ENCODE measurements around the gene CLDN18. TPM values are rescaled to one million over a fixed set of nuclear protein-coding genes. Genes with fewer than 3 reads are reported as not detected.

Gene CLDN18
- total and polyA plus RNA-seq, 10 of the 15 experiments (the other 5 are each of a cell fraction or from before 2014, with no cell fraction given), result 0.05 to 0.28 (median 0.18) TPM; not detected in 1

- CTCF ChIA-PET, result interaction anchor here (1.1 to 2.9 kb wide), 5 partner anchors 9 to 114 kb away, joined by 3 to 14 read pairs (median 5); no protein-coding TSS in a partner anchor
Observed at GRCh38 chr3:138060792-138061191, 50.8 kb downstream of the CLDN18 start.

More at GRCh38 chr3:138060792-138061191, 50.8 kb downstream of the CLDN18 start:
- H3K27ac ChIP-seq (ENCODE audit: control insufficient read depth, insufficient read depth), result no peak overlapping the region
- H3K79me2 ChIP-seq (ENCODE audit: control insufficient read depth, insufficient read depth, low read length), result no peaks in the 10 kb centered on the region
- H3K27me3 ChIP-seq (replicated peaks in 1 of 2; ENCODE audit: control insufficient read depth in 2 of 2, insufficient read depth in 2 of 2, low read length in 1 of 2), result no peaks in the 10 kb centered on the region; a peak in 1 of 4 replicates
- no peak overlapping the region for H2AFZ ChIP-seq (ENCODE audit: control insufficient read depth, low read depth, low read length)
- intact Hi-C loops (cut with micrococcal nuclease; ENCODE audit: unreplicated experiment), result no loop called here
- H3K9me3 ChIP-seq (replicated peaks; ENCODE audit: control insufficient read depth, insufficient read depth, low read length), result no peaks in the 10 kb centered on the region
- TF ChIP-seq SP1 (IDR thresholded peaks at IDR 0.05; ENCODE audit: low read depth, low read length) (no peak), NFYA (IDR thresholded peaks at IDR 0.05; ENCODE audit: borderline replicate concordance, low read depth, low read length) (no peak), SREBF1 (IDR thresholded peaks at IDR 0.05; ENCODE audit: low read length) (no peak), JUNB (IDR thresholded peaks at IDR 0.05) (0 out of 2 replicates have a peak, but pooled peaks have one; percentile 16), CBX5 (IDR thresholded peaks at IDR 0.05; ENCODE audit: low read depth) (no peak), SIX5 (IDR thresholded peaks at IDR 0.05; ENCODE audit: low read depth, low read length, severe bottlenecking) (no peak), MAX (IDR thresholded peaks at IDR 0.05; ENCODE audit: low read depth, low read length) (no peak), HDAC6 (IDR thresholded peaks at IDR 0.05; ENCODE audit: unreplicated experiment) (no peak), SPI1 (IDR thresholded peaks at IDR 0.05; ENCODE audit: borderline replicate concordance, insufficient read depth, low read depth, low read length) (peak; percentile 76), IRF3 (IDR thresholded peaks at IDR 0.05) (no peak), CEBPB (IDR thresholded peaks at IDR 0.05; ENCODE audit: borderline replicate concordance in 1 of 2, low read depth in 2 of 2, low read length in 2 of 2) (no peak), PML (IDR thresholded peaks at IDR 0.05; ENCODE audit: low read length) (no peak), BCL3 (IDR thresholded peaks at IDR 0.05; ENCODE audit: borderline replicate concordance, insufficient read depth, low read depth, low read length, poor library complexity, severe bottlenecking) (no peak), NFYB (IDR thresholded peaks at IDR 0.05; ENCODE audit: insufficient read depth, low read depth, low read length) (no peak), HDGF (IDR thresholded peaks at IDR 0.05) (no peak), MEF2B (IDR thresholded peaks at IDR 0.05; ENCODE audit: partially characterized antibody, poor library complexity, severe bottlenecking) (peak; percentile 19), NBN (IDR thresholded peaks at IDR 0.05) (no peak), RUNX3 (IDR thresholded peaks at IDR 0.05; ENCODE audit: low read length) (0 out of 2 replicates have a peak, but pooled peaks have one; percentile 9), MTA3 (IDR thresholded peaks at IDR 0.05; ENCODE audit: borderline replicate concordance, low read length) (no peak), MTA2 (IDR thresholded peaks at IDR 0.05; ENCODE audit: low read depth) (0 out of 2 replicates have a peak, but pooled peaks have one; percentile 15)
- peak; percentile 70 for ATAC-seq
- no peak for FAIRE-seq
- DNase-seq (ENCODE audit: low read depth, low spot score), result no peak
- no peak overlapping the region for H3K9ac ChIP-seq (ENCODE audit: control insufficient read depth, insufficient read depth, low read length)
- no peaks in the 10 kb centered on the region for H4K20me1 ChIP-seq (ENCODE audit: control insufficient read depth, insufficient read depth)
- no TSS peak for BruUV-seq (replicated peaks)
- H3K36me3 ChIP-seq (ENCODE audit: control insufficient read depth in 2 of 2, insufficient read depth in 2 of 2, low read length in 1 of 2), result no peaks in the 10 kb centered on the region
- ChIA-PET POLR2A (no interaction called here), RAD21 (ENCODE audit: unreplicated experiment) (interaction anchor here (1.0 to 1.4 kb wide), 4 partner anchors 8 to 22 kb away, joined by 3 to 4 read pairs (median 4); no protein-coding TSS in a partner anchor), SMC1A (ENCODE audit: uncharacterized antibody, unreplicated experiment) (interaction anchor here (0.5 to 2.4 kb wide), 4 partner anchors 9 to 71 kb away, joined by 3 to 7 read pairs (median 4); no protein-coding TSS in a partner anchor)
- 0 out of 2 replicates have a peak overlapping the region, but pooled peaks have one; percentile 0 for H3K4me3 ChIP-seq
- in situ Hi-C loops (cut with MboI), result loop anchor here (10.0 kb wide), 1 partner anchor 854 kb away; no protein-coding TSS in a partner anchor
- H3K4me2 ChIP-seq (ENCODE audit: control insufficient read depth, insufficient read depth), result no peak overlapping the region; the same call in none of the 2 replicates
- H3K4me1 ChIP-seq (ENCODE audit: control insufficient read depth, insufficient read depth, low read length), result peaks cover 16% of the 10 kb centered on the region
- 0% methylated on average over 2 of the region's 2 CpGs for WGBS (ENCODE audit: insufficient coverage, insufficient replicate concordance, low lambda C conversion rate, missing lambda C conversion rate)

Data from GM12878 (cell line).